SK-N-SH (cell line): ENCODE measurements around the gene MAPK12. TPM values are rescaled to one million over a fixed set of nuclear protein-coding genes. Genes with fewer than 3 reads are reported as not detected.
A peak's percentile ranks its signal among the peaks of the same experiment; 100 is the strongest.

ENCODE experiments used
- CTCF ChIA-PET: fragments of 300-600, 350-600 bp; formaldehyde crosslinking; extraction: SDS; loops from one replicate; lab custom pipeline; 2021; lab: Yijun Ruan, JAX
- POLR2A ChIA-PET: fragments of 350-600 bp; sonication (Branson Sonifier 250); formaldehyde crosslinking; extraction: SDS; loops from one replicate; lab custom pipeline; 2020; ENCODE audit warnings: antibody characterized with exemption, inconsistent platforms; lab: Yijun Ruan, JAX
- DNase-seq: peaks from one replicate; pipeline ENCODE4 v3.0.0; 2012
- H2AFZ ChIP-seq: fragments of 200-600 bp; sonication (generic); 2 replicates; pipeline ENCODE4 v1.8.1; 2016; ENCODE audit warnings: antibody characterized with exemption, mild to moderate bottlenecking, low read depth
- H3F3A ChIP-seq: fragments of 200-600 bp; sonication (generic); replicated peaks from 2 replicates; pipeline ENCODE3; 2016; ENCODE audit warnings: antibody characterized with exemption, mild to moderate bottlenecking; ENCODE audit not compliant: insufficient read depth
- H3K27ac ChIP-seq, 2 experiments: fragments of 200-500 bp in 1 of 2; fragments of 200-600 bp in 1 of 2; sonication (Bioruptor generic) in 1 of 2; sonication (generic), shearing (Covaris generic) in 1 of 2; 2 replicates each; pipeline versions ENCODE4 v1.5.1 to v1.6.1; 2014 to 2016; ENCODE audit warnings: low read depth in 2 of 2, inconsistent platforms in 1 of 2, low read length in 1 of 2, mild to moderate bottlenecking in 1 of 2, mixed read lengths in 1 of 2
- H3K27me3 ChIP-seq: fragments of 200-600 bp; sonication (generic), shearing (Covaris generic); 2 replicates; pipeline ENCODE4 v1.6.1; 2016; ENCODE audit warnings: mixed run types; ENCODE audit not compliant: insufficient read depth
- H3K36me3 ChIP-seq, 2 experiments: fragments of 200-500 bp in 1 of 2; fragments of 200-600 bp in 1 of 2; sonication (Bioruptor generic) in 1 of 2; sonication (generic) in 1 of 2; replicated peaks in 1 of 2; 2 replicates each; pipeline versions ENCODE3 to v1.5.1; 2014 to 2016; ENCODE audit warnings: low read length in 1 of 2, mild to moderate bottlenecking in 1 of 2; ENCODE audit not compliant: insufficient read depth in 2 of 2, control insufficient read depth in 1 of 2
- H3K4me1 ChIP-seq, 2 experiments: fragments of 200-500 bp in 1 of 2; fragments of 200-600 bp in 1 of 2; sonication (Bioruptor generic) in 1 of 2; sonication (generic), shearing (Covaris generic) in 1 of 2; 2 replicates each; pipeline versions ENCODE4 v1.5.1 to v1.6.1; 2014 to 2016; ENCODE audit warnings: low read depth in 1 of 2, low read length in 1 of 2, mixed run types in 1 of 2; ENCODE audit not compliant: insufficient read depth in 2 of 2, control insufficient read depth in 1 of 2
- H3K4me2 ChIP-seq: fragments of 200-600 bp; sonication (generic), shearing (Covaris generic); 2 replicates; pipeline ENCODE4 v1.6.1; 2017; ENCODE audit warnings: mixed run types
- H3K4me3 ChIP-seq, 2 experiments: fragments of 200-500 bp in 1 of 2; fragments of 200-600 bp in 1 of 2; sonication (Bioruptor generic) in 1 of 2; sonication (generic), shearing (Covaris generic) in 1 of 2; 2 replicates each; pipeline versions ENCODE4 v1.5.1 to v1.8.1; 2014 to 2016; ENCODE audit warnings: low read depth in 2 of 2, inconsistent platforms in 1 of 2, low read length in 1 of 2, mild to moderate bottlenecking in 1 of 2, mixed read lengths in 1 of 2, moderate library complexity in 1 of 2
- H3K79me2 ChIP-seq: fragments of 200-600 bp; sonication (generic); 2 replicates; pipeline ENCODE4 v1.8.1; 2017; ENCODE audit warnings: mild to moderate bottlenecking; ENCODE audit not compliant: insufficient read depth
- H3K9ac ChIP-seq: fragments of 200-600 bp; sonication (generic); 2 replicates; pipeline ENCODE4 v1.6.1; 2017; ENCODE audit warnings: mixed run types
- H3K9me2 ChIP-seq: fragments of 200-600 bp; sonication (generic); 2 replicates; pipeline ENCODE4 v1.6.1; 2017; ENCODE audit warnings: mixed run types
- H3K9me3 ChIP-seq: fragments of 200-600 bp; sonication (generic); 2 replicates; pipeline ENCODE4 v1.6.1; 2017; ENCODE audit warnings: mixed run types, mild to moderate bottlenecking, moderate library complexity
- H4K20me1 ChIP-seq: fragments of 200-600 bp; sonication (generic); 2 replicates; pipeline ENCODE4 v1.6.1; 2017; ENCODE audit warnings: mild to moderate bottlenecking, mixed run types; ENCODE audit not compliant: insufficient read depth
- CTCF ChIP-seq: fragments of 200-600 bp; sonication (generic); IDR thresholded peaks from 2 replicates; pipeline ENCODE4 v1.6.1; 2017; ENCODE audit warnings: antibody characterized with exemption, mild to moderate bottlenecking, moderate library complexity
- ELF1 ChIP-seq: IDR thresholded peaks from 2 replicates; pipeline ENCODE4 v1.4.0; 2012
- EP300 ChIP-seq, 2 experiments: IDR thresholded peaks; 2 replicates each; pipeline versions ENCODE4 v1.4.0 to v1.6.1; 2012; ENCODE audit warnings: borderline replicate concordance in 1 of 2, low read depth in 1 of 2, low read length in 1 of 2
- EZH2phosphoT487 ChIP-seq: fragments of 200-600 bp; sonication (generic); IDR thresholded peaks from 2 replicates; pipeline ENCODE4 v1.6.1; 2017; ENCODE audit warnings: low read depth, mixed run types, mild to moderate bottlenecking, antibody characterized with exemption, moderate library complexity, borderline replicate concordance
- FOXJ3 ChIP-seq: sonication (generic); formaldehyde crosslinking; IDR thresholded peaks from 2 replicates; pipeline ENCODE4 v1.5.1; 2020; ENCODE audit warnings: mild to moderate bottlenecking, missing genetic modification reagents
- GABPA ChIP-seq: IDR thresholded peaks from 2 replicates; pipeline ENCODE4 v1.4.0; 2012; ENCODE audit warnings: low read depth, mild to moderate bottlenecking
- JUND ChIP-seq: IDR thresholded peaks from 2 replicates; pipeline ENCODE4 v1.4.0; 2012
- MAX ChIP-seq: IDR thresholded peaks from 2 replicates; pipeline ENCODE4 v1.4.0; 2012; ENCODE audit warnings: low read depth
- MXI1 ChIP-seq: IDR thresholded peaks from 2 replicates; pipeline ENCODE4 v1.6.1; 2012; ENCODE audit warnings: mild to moderate bottlenecking, low read depth, low read length, improper control_type of control experiment
- POLR2AphosphoS5 ChIP-seq: IDR thresholded peaks from 2 replicates; pipeline ENCODE4 v1.6.1; 2012; ENCODE audit warnings: low read depth, low read length
- RAD21 ChIP-seq: IDR thresholded peaks from 2 replicates; pipeline ENCODE4 v1.6.1; 2012; ENCODE audit warnings: mild to moderate bottlenecking, low read length
- RCOR1 ChIP-seq: fragments of 150-350 bp; IDR thresholded peaks from 2 replicates; pipeline ENCODE4 v1.6.1; 2017; ENCODE audit warnings: antibody characterized with exemption, low read length
- REST ChIP-seq: IDR thresholded peaks from 2 replicates; pipeline ENCODE4 v1.6.1; 2012; ENCODE audit warnings: mild to moderate bottlenecking, low read depth, low read length, moderate library complexity
- TEAD4 ChIP-seq: IDR thresholded peaks from 2 replicates; pipeline ENCODE4 v1.4.0; 2012; ENCODE audit warnings: mild to moderate bottlenecking, borderline replicate concordance; ENCODE audit not compliant: insufficient read depth
- YY1 ChIP-seq: IDR thresholded peaks from 2 replicates; pipeline ENCODE4 v1.4.0; 2012; ENCODE audit warnings: low read depth, mild to moderate bottlenecking
- WGBS: methylation state at CpG from one replicate; pipeline ENCODE4 v1.1.6; 2017; ENCODE audit warnings: low lambda C conversion rate; 5-methylcytosine and 5-hydroxymethylcytosine counted together
- polyA plus RNA-seq, 3 experiments: library from polyadenylated mRNA; depleted of rRNA; stranded (reverse); fragments of >200 nt; gene quantifications; 2 replicates each; pipeline ENCODE4 v1.2.3, GENCODE V29; 2012
- TF ChIP-seq, protein P1 (sequence below): IDR thresholded peaks from 2 replicates; pipeline ENCODE4; 2012

MAPK12 gene
- polyA plus RNA-seq, 1 of the 3 experiments (the other 2 are of a cell fraction) = 118 TPM

- Histone ChIP-seq H3K9me2 (no peaks in the 10 kb centered on the region), H3K27me3 (no peaks in the 10 kb centered on the region), H4K20me1 (peaks cover 38% of the 10 kb centered on the region), H3K79me2 (peaks cover 64% of the 10 kb centered on the region), H3K9ac (peak overlapping the region; percentile 99), H3K4me1 (peaks cover 46 to 67% of the 10 kb centered on the region in 2 experiments; a peak in 3 of 4 replicates), H3K9me3 (no peaks in the 10 kb centered on the region), H3K4me2 (peak overlapping the region; percentile 100)
- 87% methylated on average over 9 of the region's 14 CpGs for WGBS
- ChIA-PET CTCF (interaction anchor here (0.7 to 4.1 kb wide), 5 partner anchors 23 to 54 kb away, joined by 3 to 28 read pairs (median 4); partner anchors contain the start of gene HDAC10), POLR2A (interaction anchor here (0.8 kb wide), 1 partner anchor 15 kb away, joined by 3 read pairs; no protein-coding TSS in a partner anchor)
- no peak for DNase-seq
- TF ChIP-seq JUND (no peak), EZH2phosphoT487 (no peak), MAX (no peak), GABPA (no peak), MXI1 (no peak), EP300 (IDR thresholded peaks at IDR 0.05; ENCODE audit: borderline replicate concordance in 1 of 2, low read depth in 1 of 2, low read length in 1 of 2) (no peak), FOXJ3 (CRISPR knock-in tag) (no peak), RCOR1 (no peak), TEAD4 (no peak), RAD21 (no peak)
- TF ChIP-seq, protein P1, sequence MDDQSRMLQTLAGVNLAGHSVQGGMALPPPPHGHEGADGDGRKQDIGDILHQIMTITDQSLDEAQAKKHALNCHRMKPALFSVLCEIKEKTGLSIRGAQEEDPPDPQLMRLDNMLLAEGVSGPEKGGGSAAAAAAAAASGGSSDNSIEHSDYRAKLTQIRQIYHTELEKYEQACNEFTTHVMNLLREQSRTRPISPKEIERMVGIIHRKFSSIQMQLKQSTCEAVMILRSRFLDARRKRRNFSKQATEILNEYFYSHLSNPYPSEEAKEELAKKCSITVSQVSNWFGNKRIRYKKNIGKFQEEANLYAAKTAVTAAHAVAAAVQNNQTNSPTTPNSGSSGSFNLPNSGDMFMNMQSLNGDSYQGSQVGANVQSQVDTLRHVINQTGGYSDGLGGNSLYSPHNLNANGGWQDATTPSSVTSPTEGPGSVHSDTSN = no peak
- TF ChIP-seq, all 33 proteins: peak for 0
- Histone ChIP-seq H2AFZ (no peak overlapping the region), H3F3A (peaks cover 21% of the 10 kb centered on the region), H3K4me3 (peak overlapping the region; percentile 95 to 98), H3K27ac (peak overlapping the region; percentile 95 to 97), H3K36me3 (peaks cover 3 to 11% of the 10 kb centered on the region in 2 experiments)
These were observed 44.0 kb upstream of the MAPK12 start for GRCh38 chr22:50305393-50305922.

DNA sequence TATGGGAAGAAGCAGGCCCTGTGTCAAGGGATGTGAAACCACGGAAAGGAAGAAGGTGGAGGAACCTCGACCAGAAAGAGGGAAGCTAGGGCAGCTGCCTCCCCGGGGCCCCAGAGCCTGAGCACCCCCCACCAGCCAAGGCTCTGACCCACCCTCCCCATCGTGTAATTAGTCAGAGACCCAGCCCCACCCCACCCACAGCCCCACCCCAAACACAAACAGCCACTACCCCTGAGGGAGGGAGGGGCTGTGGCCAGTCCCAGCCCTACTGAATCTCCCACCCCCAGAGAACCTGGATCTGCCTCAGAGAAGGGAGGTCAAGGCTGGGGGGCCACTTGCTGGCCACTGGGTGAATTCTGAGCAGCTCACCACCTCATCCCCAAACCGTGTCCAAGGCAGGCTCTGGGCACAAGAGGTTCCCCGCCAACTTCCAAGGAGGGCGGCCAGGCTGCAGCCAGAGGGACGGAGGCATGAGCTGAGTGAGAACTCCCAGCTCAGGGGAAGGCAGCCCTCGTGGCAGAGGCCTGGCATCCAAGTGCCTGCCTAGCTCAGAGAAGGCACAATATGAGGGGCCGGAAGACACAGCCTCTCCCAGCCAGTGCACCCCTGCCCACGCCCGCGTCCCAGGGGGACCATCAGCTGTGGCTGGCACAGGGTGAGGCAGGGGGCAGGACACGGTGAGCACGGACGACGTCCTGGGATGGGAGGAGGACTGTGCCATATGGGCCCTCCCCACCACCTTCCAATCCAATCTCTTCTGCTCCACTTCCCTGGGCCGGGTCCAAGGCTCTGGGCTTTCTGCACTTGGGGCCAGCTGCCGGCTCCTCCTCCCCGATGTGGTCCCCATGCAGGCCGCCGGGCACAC is 43.3 kb upstream of the MAPK12 start:
- H3K36me3 ChIP-seq = peaks cover 3 to 11% of the 10 kb centered on the region in 2 experiments
- no peaks in the 10 kb centered on the region for H3K27me3 ChIP-seq
- CTCF ChIA-PET = interaction anchor here (0.7 to 4.1 kb wide), 9 partner anchors 10 to 53 kb away, joined by 3 to 28 read pairs (median 4); partner anchors contain the start of genes DENND6B and HDAC10
- H4K20me1 ChIP-seq = peaks cover 42% of the 10 kb centered on the region
- no peak for DNase-seq
- H3F3A ChIP-seq = peaks cover 21% of the 10 kb centered on the region
- no peaks in the 10 kb centered on the region for H3K9me3 ChIP-seq
- peaks cover 46 to 67% of the 10 kb centered on the region in 2 experiments; a peak in 3 of 4 replicates for H3K4me1 ChIP-seq
- no peaks in the 10 kb centered on the region for H3K9me2 ChIP-seq
- H3K9ac ChIP-seq = peak overlapping the region; percentile 99
- 64% methylated on average over 11 of the region's 22 CpGs for WGBS
- TF ChIP-seq FOXJ3 (CRISPR knock-in tag) = no peak
- no peak for TF ChIP-seq REST
- TF ChIP-seq EZH2phosphoT487 = no peak
- no peak for TF ChIP-seq ELF1
- no peak for TF ChIP-seq CTCF
- no peak for TF ChIP-seq YY1
- TF ChIP-seq POLR2AphosphoS5 = no peak
- POLR2A ChIA-PET = no interaction called here
- no peak overlapping the region for H2AFZ ChIP-seq
- peaks cover 71% of the 10 kb centered on the region for H3K79me2 ChIP-seq
- peak overlapping the region; percentile 95 to 98 for H3K4me3 ChIP-seq
- peak overlapping the region; percentile 95 to 97 for H3K27ac ChIP-seq
- H3K4me2 ChIP-seq = peak overlapping the region; percentile 100
